Stimulated activated CD4-positive, alpha-beta T cell treated with anti-CD3 and anti-CD28 coated beads, Interleukin-4, amount 100 ng/mL, for 24 hours (primary cell): Measurements from ENCODE around the gene M6PR.
"Not testable (repeated sequence)": the region's sequence is repeated elsewhere in the genome, so short reads cannot be mapped to it uniquely, and the experiment has no call there.

Source experiments
- DNase-seq: peaks from one replicate; pipeline ENCODE4 v3.0.0-alpha.2; 2020

The M6PR gene

GRCh38 chr12:8911606-8912268, 37.7 kb downstream of the M6PR start:
- no peak for DNase-seq

GRCh38 chr12:8909752-8910151, 39.7 kb downstream of the M6PR start:
- DNase-seq: no peak

- DNase-seq: no peak
These were observed 41.9 kb downstream of the M6PR start for GRCh38 chr12:8907513-8907912.

- DNase-seq: no peak
These were observed 42.9 kb downstream of the M6PR start for GRCh38 chr12:8906266-8907180.

- no peak for DNase-seq
These were observed 43.9 kb downstream of the M6PR start for GRCh38 chr12:8905546-8905945.

GRCh38 chr12:8904665-8905064, 44.8 kb downstream of the M6PR start:
- DNase-seq: no peak

GRCh38 chr12:8903646-8904045, 45.8 kb downstream of the M6PR start:
- no peak for DNase-seq

- DNase-seq: not testable (repeated sequence)
These were observed 46.7 kb downstream of the M6PR start for GRCh38 chr12:8902703-8903102.

GRCh38 chr12:8899830-8900229, 49.6 kb downstream of the M6PR start:
- no peak for DNase-seq

GRCh38 chr12:8897081-8897480, 52.4 kb downstream of the M6PR start:
- no peak for DNase-seq

- no peak for DNase-seq
These were observed 54.5 kb downstream of the M6PR start for GRCh38 chr12:8894986-8895385.

- no peak for DNase-seq
These were observed 55.1 kb downstream of the M6PR start for GRCh38 chr12:8894378-8894777.

GRCh38 chr12:8891976-8892375, 57.5 kb downstream of the M6PR start:
- no peak for DNase-seq
